IMR-90 (cell line): ENCODE data around the gene SLC26A11. TPM values are rescaled to one million over a fixed set of nuclear protein-coding genes. Genes with fewer than 3 reads are reported as not detected.

Experiments used
- ATAC-seq: fragments of 200-7000 bp; cut with Tn5 transposase; 2 replicates; pipeline ENCODE4 v1.9.1; 2020; ENCODE audit warnings: low read depth, mild to moderate bottlenecking, moderate library complexity
- BruUV-seq: library from RNA; stranded (reverse); fragments of 400-500 nt; replicated peaks from 2 replicates; lab custom pipeline; 2021; lab: Mats Ljungman, UMichigan
- CTCF ChIA-PET: fragments of 300-600 bp; formaldehyde crosslinking; extraction: SDS; loops from one replicate; lab custom pipeline; 2021; ENCODE audit warnings: antibody characterized with exemption; lab: Yijun Ruan, JAX
- POLR2A ChIA-PET: fragments of 300-600 bp; sonication (Branson Sonifier 250); formaldehyde crosslinking; loops from one replicate; lab custom pipeline; 2022; ENCODE audit warnings: antibody characterized with exemption; ENCODE audit not compliant: unreplicated experiment; lab: Charles Lee
- DNase-seq: peaks from one replicate; pipeline ENCODE4 v3.0.0; 2013
- H2AFZ ChIP-seq: replicated peaks from 2 replicates; pipeline ENCODE3; 2013; ENCODE audit warnings: low read length, mild to moderate bottlenecking; ENCODE audit not compliant: poor library complexity
- H2AK5ac ChIP-seq: 2 replicates; pipeline ENCODE4 v1.6.1; 2013; ENCODE audit warnings: low read depth, low read length, inconsistent platforms
- H2AK9ac ChIP-seq: replicated peaks from 2 replicates; pipeline ENCODE3; 2013; ENCODE audit warnings: mild to moderate bottlenecking, low read depth, low read length, moderate library complexity; ENCODE audit not compliant: poor library complexity
- H2BK120ac ChIP-seq: 2 replicates; pipeline ENCODE4 v1.6.1; 2013; ENCODE audit warnings: low read depth, low read length, inconsistent platforms
- H2BK15ac ChIP-seq: 3 replicates; pipeline ENCODE4 v1.6.1; 2013; ENCODE audit warnings: low read depth, low read length, inconsistent platforms
- H2BK20ac ChIP-seq: 2 replicates; pipeline ENCODE4 v1.6.1; 2013; ENCODE audit warnings: low read depth, mild to moderate bottlenecking, inconsistent platforms, low read length, moderate library complexity
- H2BK5ac ChIP-seq: 2 replicates; pipeline ENCODE4 v1.6.1; 2013; ENCODE audit warnings: mild to moderate bottlenecking, low read depth, low read length, inconsistent platforms; ENCODE audit not compliant: poor library complexity, severe bottlenecking
- H3K14ac ChIP-seq: replicated peaks from 2 replicates; pipeline ENCODE4 v1.6.1; 2013; ENCODE audit warnings: low read depth, low read length, inconsistent platforms
- H3K18ac ChIP-seq: 2 replicates; pipeline ENCODE4 v1.6.1; 2013; ENCODE audit warnings: low read depth, low read length, control low read depth
- H3K23ac ChIP-seq: 2 replicates; pipeline ENCODE4 v1.6.1; 2013; ENCODE audit warnings: low read depth, low read length, inconsistent platforms
- H3K27ac ChIP-seq: 2 replicates; pipeline ENCODE4 v1.5.1; 2013; ENCODE audit warnings: mild to moderate bottlenecking, control low read depth, low read length; ENCODE audit not compliant: insufficient read depth
- H3K27me3 ChIP-seq: 2 replicates; pipeline ENCODE4 v1.6.1; 2013; ENCODE audit warnings: low read length; ENCODE audit not compliant: control insufficient read depth, insufficient read depth
- H3K36me3 ChIP-seq: 2 replicates; pipeline ENCODE4 v1.6.1; 2013; ENCODE audit warnings: low read length, mixed read lengths; ENCODE audit not compliant: control insufficient read depth, insufficient read depth
- H3K4ac ChIP-seq: 2 replicates; pipeline ENCODE4 v1.6.1; 2013; ENCODE audit warnings: low read depth, low read length, inconsistent platforms
- H3K4me1 ChIP-seq: 2 replicates; pipeline ENCODE4 v1.6.1; 2013; ENCODE audit warnings: low read length, mixed read lengths; ENCODE audit not compliant: control insufficient read depth, insufficient read depth
- H3K4me2 ChIP-seq: 2 replicates; pipeline ENCODE4 v1.6.1; 2013; ENCODE audit warnings: low read depth, mild to moderate bottlenecking, control low read depth, low read length, moderate library complexity
- H3K4me3 ChIP-seq: 2 replicates; pipeline ENCODE4 v1.5.1; 2013; ENCODE audit warnings: low read depth, mild to moderate bottlenecking, control low read depth, low read length, moderate library complexity; ENCODE audit not compliant: insufficient read depth
- H3K56ac ChIP-seq: 2 replicates; pipeline ENCODE4 v1.6.1; 2013; ENCODE audit warnings: low read length, inconsistent platforms; ENCODE audit not compliant: insufficient read depth; ENCODE audit errors: extremely low read depth
- H3K79me1 ChIP-seq, 2 experiments: 2 replicates each; pipeline ENCODE4 v1.6.1; 2013; ENCODE audit warnings: low read length in 2 of 2, inconsistent platforms in 1 of 2, low read depth in 1 of 2
- H3K9ac ChIP-seq: 2 replicates; pipeline ENCODE4 v1.6.1; 2013; ENCODE audit warnings: low read depth, low read length, control low read depth
- H3K9me1 ChIP-seq: 2 replicates; pipeline ENCODE4 v1.6.1; 2013; ENCODE audit warnings: low read length, inconsistent platforms; ENCODE audit not compliant: insufficient read depth
- H3K9me3 ChIP-seq: 2 replicates; pipeline ENCODE4 v1.6.1; 2013; ENCODE audit warnings: low read length; ENCODE audit not compliant: control insufficient read depth, insufficient read depth
- H4K20me1 ChIP-seq: 2 replicates; pipeline ENCODE4 v1.6.1; 2013; ENCODE audit warnings: low read length, inconsistent platforms; ENCODE audit not compliant: insufficient read depth
- H4K5ac ChIP-seq: 2 replicates; pipeline ENCODE4 v1.6.1; 2013; ENCODE audit warnings: mild to moderate bottlenecking, low read depth, low read length, control low read depth
- H4K8ac ChIP-seq, 2 experiments: 2 replicates each; pipeline ENCODE4 v1.6.1; 2013; ENCODE audit warnings: low read depth in 2 of 2, low read length in 2 of 2, control low read depth in 1 of 2, inconsistent platforms in 1 of 2
- H4K91ac ChIP-seq: 2 replicates; pipeline ENCODE4 v1.6.1; 2013; ENCODE audit warnings: low read depth, low read length, inconsistent platforms; ENCODE audit not compliant: insufficient read depth
- CHD1 ChIP-seq: IDR thresholded peaks from 2 replicates; pipeline ENCODE4 v1.6.1; 2012; ENCODE audit warnings: low read depth, low read length, improper control_type of control experiment
- CTCF ChIP-seq: conservative IDR thresholded peaks from 2 replicates; pipeline ENCODE4 v1.5.1; 2012; ENCODE audit warnings: mild to moderate bottlenecking, low read depth, low read length, improper control_type of control experiment
- FOS ChIP-seq: fragments of 150-350 bp; IDR thresholded peaks from 2 replicates; pipeline ENCODE4 v1.6.1; 2016; ENCODE audit warnings: low read depth, low read length
- MAFK ChIP-seq: IDR thresholded peaks from 2 replicates; pipeline ENCODE4 v1.6.1; 2012; ENCODE audit warnings: low read depth, low read length, improper control_type of control experiment
- MAZ ChIP-seq: IDR thresholded peaks from 2 replicates; pipeline ENCODE4 v1.6.1; 2012; ENCODE audit warnings: low read depth, mild to moderate bottlenecking, low read length, improper control_type of control experiment, moderate library complexity, borderline replicate concordance
- POLR2A ChIP-seq: IDR thresholded peaks from 2 replicates; pipeline ENCODE4 v1.6.1; 2012; ENCODE audit warnings: mild to moderate bottlenecking, low read depth, low read length
- RAD21 ChIP-seq: IDR thresholded peaks from 2 replicates; pipeline ENCODE4 v1.6.1; 2012; ENCODE audit warnings: low read length, improper control_type of control experiment
- RCOR1 ChIP-seq: IDR thresholded peaks from 2 replicates; pipeline ENCODE4 v1.6.1; 2012; ENCODE audit warnings: mild to moderate bottlenecking, low read length, improper control_type of control experiment; ENCODE audit not compliant: insufficient replicate concordance
- RFX5 ChIP-seq: IDR thresholded peaks from 2 replicates; pipeline ENCODE4 v1.8.0; 2012; ENCODE audit warnings: low read depth, mild to moderate bottlenecking, low read length, moderate library complexity
- SMC3 ChIP-seq: fragments of 150-350 bp; IDR thresholded peaks from 2 replicates; pipeline ENCODE4 v1.6.1; 2016; ENCODE audit warnings: low read depth, mild to moderate bottlenecking, antibody characterized with exemption, low read length, moderate library complexity
- WGBS, 2 experiments: methylation state at CpG; one replicate each; pipeline versions ENCODE4 v1.1.5 to v1.1.7; 2013; ENCODE audit warnings: missing lambda C conversion rate in 2 of 2; ENCODE audit not compliant: insufficient read length in 1 of 2; ENCODE audit errors: extremely low coverage in 2 of 2; 5-methylcytosine and 5-hydroxymethylcytosine counted together
- dilution Hi-C: fragments of 300-500 bp; cut with HindIII; formaldehyde crosslinking; loops from one replicate; pipeline ENCODE4 v1.14.3; 2018; ENCODE audit warnings: low sequenced_read_pairs; ENCODE audit not compliant: unreplicated experiment
- in situ Hi-C: fragments of 300-500 bp; cut with MboI; formaldehyde crosslinking; loops from 3 replicates; pipeline ENCODE4 v1.14.3; 2019; ENCODE audit warnings: low sequenced_read_pairs, inconsistent platforms, mixed read lengths
- intact Hi-C: fragments of 100-400 bp; cut with micrococcal nuclease; formaldehyde crosslinking; loops from 2 replicates; pipeline ENCODE4 v1.10.0; 2022
- polyA plus RNA-seq, 3 experiments: library from polyadenylated mRNA; depleted of rRNA; stranded (reverse); fragments of >200 nt; gene quantifications; 2 replicates each; pipeline ENCODE4 v1.2.3, GENCODE V29; 2012; ENCODE audit warnings: low replicate concordance in 1 of 3
- total RNA-seq: library from RNA; depleted of rRNA; stranded (reverse); fragments of >200 nt; gene quantifications from 2 replicates; pipeline ENCODE4 v1.2.3, GENCODE V29; 2012
- TF ChIP-seq, protein P1 (sequence below): fragments of 150-350 bp; IDR thresholded peaks from 2 replicates; pipeline ENCODE4 v1.6.1; 2016; ENCODE audit warnings: low read depth, mild to moderate bottlenecking, low read length, moderate library complexity, borderline replicate concordance
- TF ChIP-seq, protein P2 (sequence below): fragments of 150-350 bp; IDR thresholded peaks from 2 replicates; pipeline ENCODE4 v1.6.1; 2017; ENCODE audit warnings: mild to moderate bottlenecking, antibody characterized with exemption, low read length, low read depth

The SLC26A11 gene
- total and polyA plus RNA-seq, 2 of the 4 experiments (the other 2 are of a cell fraction), result 3.2 to 15.6 TPM

GRCh38 chr17:80228477-80228876 lies 8.2 kb downstream of the SLC26A11 start:
- Histone ChIP-seq H3K9me3 (peaks cover 12% of the 10 kb centered on the region), H3K4me2 (no peak overlapping the region), H3K56ac (no peak overlapping the region), H4K8ac (no peak overlapping the region), H2AK9ac (no peak overlapping the region), H4K20me1 (no peaks in the 10 kb centered on the region), H3K18ac (no peak overlapping the region), H3K9ac (no peak overlapping the region), H3K27ac (no peak overlapping the region), H3K79me1 (peaks cover 0 to 7% of the 10 kb centered on the region in 2 experiments; a peak in 2 of 4 replicates), H3K23ac (no peak overlapping the region), H2BK15ac (no peak overlapping the region), H2AK5ac (no peak overlapping the region), H3K4me3 (no peak overlapping the region), H4K91ac (no peak overlapping the region), H3K4me1 (no peaks in the 10 kb centered on the region), H3K4ac (no peak overlapping the region), H2AFZ (no peak overlapping the region), H3K36me3 (peaks cover 35% of the 10 kb centered on the region), H2BK120ac (no peak overlapping the region), H3K27me3 (no peaks in the 10 kb centered on the region), H2BK20ac (no peak overlapping the region), H3K14ac (no peak overlapping the region), H4K5ac (no peak overlapping the region), H2BK5ac (no peak overlapping the region), H3K9me1 (peaks cover 7% of the 10 kb centered on the region)
- in situ Hi-C loops, result no loop called here
- DNase-seq, result no peak
- TF ChIP-seq MAZ, result no peak
- TF ChIP-seq, protein P1, sequence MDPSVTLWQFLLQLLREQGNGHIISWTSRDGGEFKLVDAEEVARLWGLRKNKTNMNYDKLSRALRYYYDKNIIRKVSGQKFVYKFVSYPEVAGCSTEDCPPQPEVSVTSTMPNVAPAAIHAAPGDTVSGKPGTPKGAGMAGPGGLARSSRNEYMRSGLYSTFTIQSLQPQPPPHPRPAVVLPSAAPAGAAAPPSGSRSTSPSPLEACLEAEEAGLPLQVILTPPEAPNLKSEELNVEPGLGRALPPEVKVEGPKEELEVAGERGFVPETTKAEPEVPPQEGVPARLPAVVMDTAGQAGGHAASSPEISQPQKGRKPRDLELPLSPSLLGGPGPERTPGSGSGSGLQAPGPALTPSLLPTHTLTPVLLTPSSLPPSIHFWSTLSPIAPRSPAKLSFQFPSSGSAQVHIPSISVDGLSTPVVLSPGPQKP, result no peak
- no peak for TF ChIP-seq MAFK
- TF ChIP-seq, protein P2, sequence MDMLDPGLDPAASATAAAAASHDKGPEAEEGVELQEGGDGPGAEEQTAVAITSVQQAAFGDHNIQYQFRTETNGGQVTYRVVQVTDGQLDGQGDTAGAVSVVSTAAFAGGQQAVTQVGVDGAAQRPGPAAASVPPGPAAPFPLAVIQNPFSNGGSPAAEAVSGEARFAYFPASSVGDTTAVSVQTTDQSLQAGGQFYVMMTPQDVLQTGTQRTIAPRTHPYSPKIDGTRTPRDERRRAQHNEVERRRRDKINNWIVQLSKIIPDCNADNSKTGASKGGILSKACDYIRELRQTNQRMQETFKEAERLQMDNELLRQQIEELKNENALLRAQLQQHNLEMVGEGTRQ, result no peak
- TF ChIP-seq RCOR1, result no peak
- no peak for TF ChIP-seq RFX5
- TF ChIP-seq CHD1, result no peak
- no peak for TF ChIP-seq CTCF
- TF ChIP-seq POLR2A, result no peak
- TF ChIP-seq RAD21, result no peak
- TF ChIP-seq FOS, result no peak
- no peak for TF ChIP-seq SMC3
- 96% methylated on average over 12 of the region's 14 CpGs; no CpG with 5 or more reads in 1 of the 2 experiments for WGBS, 2 experiments
- no peak for ATAC-seq
- intact Hi-C loops, result no loop called here
- no TSS peak for BruUV-seq
- POLR2A ChIA-PET, result no interaction called here
- dilution Hi-C loops, result no loop called here
- CTCF ChIA-PET, result no interaction called here
